GM23338 (cell line): ENCODE results near the gene SLC25A34. TPM values are rescaled to one million over a fixed set of nuclear protein-coding genes. Genes with fewer than 3 reads are reported as not detected.
"Not testable (repeated sequence)": the region's sequence is repeated elsewhere in the genome, so short reads cannot be mapped to it uniquely, and the experiment has no call there.

Experiments used
- ATAC-seq: fragments of 200-7000 bp; cut with Tn5 transposase; 3 replicates; pipeline ENCODE4 v1.9.1; 2020
- DNase-seq: peaks from one replicate; pipeline ENCODE4 v3.0.0-alpha.2; 2015; ENCODE audit warnings: low spot score
- H2AFZ ChIP-seq: fragments of 200-600 bp; sonication (generic); 2 replicates; pipeline ENCODE4 v1.8.0; 2016; ENCODE audit warnings: antibody characterized with exemption, mild to moderate bottlenecking, moderate library complexity
- H3F3A ChIP-seq: fragments of 200-600 bp; sonication (generic); replicated peaks from 2 replicates; pipeline ENCODE4 v1.8.0; 2017; ENCODE audit warnings: antibody characterized with exemption, mixed run types, low read depth
- H3K27ac ChIP-seq: fragments of 200-600 bp; sonication (generic); 2 replicates; pipeline ENCODE4 v1.6.1; 2016; ENCODE audit warnings: low read depth
- H3K27me3 ChIP-seq: fragments of 200-600 bp; sonication (generic); 2 replicates; pipeline ENCODE4 v1.8.0; 2016; ENCODE audit warnings: mild to moderate bottlenecking, mixed run types, moderate library complexity; ENCODE audit not compliant: insufficient read depth
- H3K36me3 ChIP-seq: fragments of 200-600 bp; sonication (generic); 2 replicates; pipeline ENCODE4 v1.8.0; 2016; ENCODE audit warnings: mild to moderate bottlenecking; ENCODE audit not compliant: insufficient read depth
- H3K4me1 ChIP-seq: fragments of 200-600 bp; sonication (generic); 2 replicates; pipeline ENCODE4 v1.8.0; 2016; ENCODE audit warnings: mild to moderate bottlenecking, moderate library complexity; ENCODE audit not compliant: insufficient read depth
- H3K4me2 ChIP-seq: fragments of 200-600 bp; sonication (generic); 2 replicates; pipeline ENCODE4 v1.7.1; 2017; ENCODE audit warnings: mixed run types
- H3K4me3 ChIP-seq: fragments of 200-600 bp; sonication (generic); 2 replicates; pipeline ENCODE4 v1.6.1; 2016; ENCODE audit warnings: mixed run types
- H3K79me2 ChIP-seq: fragments of 200-600 bp; sonication (generic); replicated peaks from 2 replicates; pipeline ENCODE4 v1.8.0; 2017; ENCODE audit warnings: mild to moderate bottlenecking; ENCODE audit not compliant: insufficient read depth
- H3K9me2 ChIP-seq: fragments of 200-600 bp; sonication (generic); 2 replicates; pipeline ENCODE4 v1.8.0; 2017; ENCODE audit not compliant: insufficient read depth
- H4K20me1 ChIP-seq: fragments of 200-600 bp; sonication (generic); replicated peaks from 2 replicates; pipeline ENCODE4 v1.8.0; 2017; ENCODE audit warnings: mild to moderate bottlenecking; ENCODE audit not compliant: insufficient read depth
- H3K27ac Mint-ChIP-seq: 2 replicates; pipeline ENCODE4 v1.8.0; 2020; ENCODE audit warnings: inconsistent platforms, mild to moderate bottlenecking, moderate library complexity, mixed read lengths
- H3K27me3 Mint-ChIP-seq: 3 replicates; pipeline ENCODE4 v1.8.0; 2022; ENCODE audit warnings: low read depth, mild to moderate bottlenecking, moderate library complexity, mixed read lengths, inconsistent platforms; ENCODE audit not compliant: insufficient read depth, poor library complexity
- H3K36me3 Mint-ChIP-seq: 3 replicates; pipeline ENCODE4 v1.8.0; 2021; ENCODE audit warnings: low read depth, mild to moderate bottlenecking, inconsistent platforms, moderate library complexity, mixed read lengths
- H3K4me1 Mint-ChIP-seq: 3 replicates; pipeline ENCODE4 v1.8.0; 2020; ENCODE audit warnings: mild to moderate bottlenecking, inconsistent platforms, mixed read lengths
- H3K4me3 Mint-ChIP-seq: 3 replicates; pipeline ENCODE4 v1.8.0; 2021; ENCODE audit warnings: moderate library complexity, mild to moderate bottlenecking, inconsistent platforms, mixed read lengths
- H3K9me3 Mint-ChIP-seq: 3 replicates; pipeline ENCODE4 v1.8.0; 2020; ENCODE audit warnings: moderate library complexity, mild to moderate bottlenecking, inconsistent platforms, mixed read lengths
- CTCF ChIP-seq, 2 experiments: fragments of 200-600 bp in 1 of 2; sonication (generic) in 1 of 2; conservative IDR thresholded peaks; 2 replicates each; pipeline versions ENCODE4 v1.5.1 to v1.6.1; 2016 to 2017; ENCODE audit warnings: antibody characterized with exemption in 2 of 2, low read depth in 2 of 2, mild to moderate bottlenecking in 2 of 2, moderate library complexity in 1 of 2
- ETS1 ChIP-seq: IDR thresholded peaks from 2 replicates; pipeline ENCODE4 v1.6.1; 2016; ENCODE audit warnings: antibody characterized with exemption
- JUNB ChIP-seq: IDR thresholded peaks from one replicate; pipeline ENCODE4 v1.6.1; 2016; ENCODE audit warnings: antibody characterized with exemption; ENCODE audit not compliant: unreplicated experiment
- REST ChIP-seq: IDR thresholded peaks from one replicate; pipeline ENCODE4 v1.6.1; 2018; ENCODE audit warnings: antibody characterized with exemption; ENCODE audit not compliant: unreplicated experiment
- polyA plus RNA-seq: library from polyadenylated mRNA; unstranded; fragments of >200 nt; fragmentation: Nextera tagmentation; extraction: Ambion mirVana; gene quantifications from 2 replicates; pipeline ENCODE4 v1.2.1, GENCODE V29; 2016
- total RNA-seq: library from RNA; depleted of rRNA; stranded (reverse); fragments of >200 nt; shearing (Covaris generic); gene quantifications from 2 replicates; pipeline ENCODE4 v1.2.3, GENCODE V29; 2014

The SLC25A34 gene
- total and polyA plus RNA-seq, 2 experiments from 2014 or later: 0.11 to 3.5 TPM

GRCh38 chr1:15698201-15698600 lies 37.9 kb upstream of the SLC25A34 start:
- no peak overlapping the region for H2AFZ ChIP-seq
- H3K4me1 ChIP-seq: no peaks in the 10 kb centered on the region
- no peak overlapping the region for H3K4me2 ChIP-seq
- Mint-ChIP-seq H3K4me3 (no peak overlapping the region), H3K9me3 (no peaks in the 10 kb centered on the region), H3K27me3 (peaks cover 3% of the 10 kb centered on the region), H3K27ac (no peak overlapping the region), H3K36me3 (peaks cover 12% of the 10 kb centered on the region; the same call in 2 of the 3 replicates), H3K4me1 (peaks cover under 1% of the 10 kb centered on the region)
- H3K4me3 ChIP-seq: no peak overlapping the region
- ATAC-seq (no peak), DNase-seq (no peak)
- no peaks in the 10 kb centered on the region for H3K27me3 ChIP-seq
- H4K20me1 ChIP-seq: no peaks in the 10 kb centered on the region; the same call in 1 of the 2 replicates
- TF ChIP-seq CTCF (conservative IDR thresholded peaks at IDR 0.05; ENCODE audit: low read depth in 2 of 2) (no peak), JUNB (no peak), ETS1 (no peak), REST (no peak)
- H3K9me2 ChIP-seq: no peaks in the 10 kb centered on the region
- H3K79me2 ChIP-seq: peaks cover 37% of the 10 kb centered on the region
- H3F3A ChIP-seq: 0 out of 2 replicates have a peak, but pooled peaks cover 4% of the 10 kb centered on the region
- no peak overlapping the region for H3K27ac ChIP-seq
- no peaks in the 10 kb centered on the region for H3K36me3 ChIP-seq

- not testable (repeated sequence) for H3K36me3 ChIP-seq, H3F3A ChIP-seq, H3K4me3 ChIP-seq, H4K20me1 ChIP-seq, H3K27me3 Mint-ChIP-seq, H2AFZ ChIP-seq, ATAC-seq, H3K4me1 ChIP-seq, H3K4me1 Mint-ChIP-seq, DNase-seq, H3K4me2 ChIP-seq, H3K4me3 Mint-ChIP-seq, H3K27me3 ChIP-seq, H3K27ac Mint-ChIP-seq, H3K9me3 Mint-ChIP-seq, H3K9me2 ChIP-seq, H3K27ac ChIP-seq
- peaks cover 12% of the 10 kb centered on the region; the same call in 2 of the 3 replicates for H3K36me3 Mint-ChIP-seq
- peaks cover 34% of the 10 kb centered on the region for H3K79me2 ChIP-seq
Measured at GRCh38 chr1:15699321-15699720, 36.7 kb upstream of the SLC25A34 start.
